Stimulated activated CD8-positive, alpha-beta memory T cell treated with anti-CD3 and anti-CD28 coated beads, Interleukin-4, amount 100 ng/mL, for 1 hour (primary cell): ENCODE measurements around the gene KLHDC8A.
"Not testable (repeated sequence)": the region's sequence is repeated elsewhere in the genome, so short reads cannot be mapped to it uniquely, and the experiment has no call there.

ENCODE experiments used
- DNase-seq, 2 donors: peaks; one replicate each; pipeline ENCODE4 v3.0.0-alpha.2; 2020; ENCODE audit warnings: low read depth in 2 of 2, low spot score in 1 of 2

KLHDC8A gene

GRCh38 chr1:205356440-205357139, at the start of gene KLHDC8A:
KLHDC8A (minus strand) TSS chr1:205356922; CDS start chr1:205343604, 13,318 bp downstream.
- no peak for DNase-seq

- DNase-seq = not testable (repeated sequence)
Measured at GRCh38 chr1:205406252-205406651, 49.5 kb upstream of the KLHDC8A start.

GRCh38 chr1:205404484-205404883, 47.8 kb upstream of the KLHDC8A start:
- not testable (repeated sequence) for DNase-seq

- no peak for DNase-seq
Measured at GRCh38 chr1:205398586-205398985, 41.9 kb upstream of the KLHDC8A start.

GRCh38 chr1:205396967-205397616, 40.4 kb upstream of the KLHDC8A start:
- DNase-seq = no peak

GRCh38 chr1:205395616-205396015, 38.9 kb upstream of the KLHDC8A start:
- DNase-seq = no peak

- DNase-seq = no peak
Measured at GRCh38 chr1:205392650-205393049, 35.9 kb upstream of the KLHDC8A start.

- DNase-seq = no peak
Measured at GRCh38 chr1:205391386-205391785, 34.7 kb upstream of the KLHDC8A start.

GRCh38 chr1:205387845-205388244, 31.1 kb upstream of the KLHDC8A start:
- no peak for DNase-seq

- DNase-seq = not testable (repeated sequence)
Measured at GRCh38 chr1:205382990-205383389, 26.3 kb upstream of the KLHDC8A start.

- no peak for DNase-seq
Measured at GRCh38 chr1:205382561-205382960, 25.8 kb upstream of the KLHDC8A start.

- DNase-seq = no peak
Measured at GRCh38 chr1:205381305-205381704, 24.6 kb upstream of the KLHDC8A start.

GRCh38 chr1:205380882-205381281, 24.2 kb upstream of the KLHDC8A start:
- no peak for DNase-seq

- DNase-seq = no peak
Measured at GRCh38 chr1:205379056-205379455, 22.3 kb upstream of the KLHDC8A start.

GRCh38 chr1:205377355-205377754, 20.6 kb upstream of the KLHDC8A start:
- DNase-seq = no peak

GRCh38 chr1:205376739-205377138, 20.0 kb upstream of the KLHDC8A start:
- DNase-seq = no peak

- DNase-seq = no peak
Measured at GRCh38 chr1:205375835-205376545, 19.3 kb upstream of the KLHDC8A start.

- DNase-seq = no peak
Measured at GRCh38 chr1:205374210-205375078, 17.7 kb upstream of the KLHDC8A start.

GRCh38 chr1:205373798-205374175, 17.1 kb upstream of the KLHDC8A start:
- no peak for DNase-seq

GRCh38 chr1:205373022-205373797, 16.5 kb upstream of the KLHDC8A start:
- no peak for DNase-seq
